HG03135 (cell line): Measurements from ENCODE around the gene DGKD.

Experiments used
- ATAC-seq: cut with Tn5 transposase; IDR thresholded peaks from one replicate; pipeline ENCODE4 v1.9.1; 2021; ENCODE audit warnings: mild to moderate bottlenecking, moderate library complexity; ENCODE audit not compliant: unreplicated experiment

DGKD gene

GRCh38 chr2:233490831-233491230, 136.5 kb downstream of the DGKD start:
- ATAC-seq = no peak

- no peak for ATAC-seq
Measured at GRCh38 chr2:233491326-233491725, 137.0 kb downstream of the DGKD start.

GRCh38 chr2:233492078-233492477, 137.8 kb downstream of the DGKD start:
- ATAC-seq = no peak

GRCh38 chr2:233492751-233493150, 138.5 kb downstream of the DGKD start:
- ATAC-seq = no peak

GRCh38 chr2:233495503-233496496, 141.5 kb downstream of the DGKD start:
- no peak for ATAC-seq

GRCh38 chr2:233497692-233498091, 143.4 kb downstream of the DGKD start:
- no peak for ATAC-seq

GRCh38 chr2:233498126-233498525, 143.8 kb downstream of the DGKD start:
- no peak for ATAC-seq

GRCh38 chr2:233499928-233500327, 145.6 kb downstream of the DGKD start:
- no peak for ATAC-seq

- ATAC-seq = no peak
Measured at GRCh38 chr2:233501198-233502076, 147.1 kb downstream of the DGKD start.

- no peak for ATAC-seq
Measured at GRCh38 chr2:233503481-233503880, 149.2 kb downstream of the DGKD start.

- ATAC-seq = peak; percentile 67
Measured at GRCh38 chr2:233503947-233504637, 149.8 kb downstream of the DGKD start.

GRCh38 chr2:233513953-233514655, 159.8 kb downstream of the DGKD start:
- no peak for ATAC-seq

GRCh38 chr2:233519787-233520611, 165.7 kb downstream of the DGKD start:
- peak; percentile 89 for ATAC-seq
